HG03045 (cell line): Measurements from ENCODE around the gene REEP5.
A peak's percentile ranks its signal among the peaks of the same experiment; 100 is the strongest.
"Not testable (repeated sequence)": the region's sequence is repeated elsewhere in the genome, so short reads cannot be mapped to it uniquely, and the experiment has no call there.

Source experiments
- ATAC-seq: cut with Tn5 transposase; IDR thresholded peaks from one replicate; pipeline ENCODE4 v1.9.1; 2021; ENCODE audit warnings: mild to moderate bottlenecking, moderate library complexity; ENCODE audit not compliant: unreplicated experiment

The REEP5 gene

GRCh38 chr5:112892776-112893175 is 29.3 kb downstream of the REEP5 start:
- ATAC-seq = no peak

- not testable (repeated sequence) for ATAC-seq
Measured at GRCh38 chr5:112892066-112892465, 30.0 kb downstream of the REEP5 start.

GRCh38 chr5:112886975-112887374 is 35.1 kb downstream of the REEP5 start:
- no peak for ATAC-seq

GRCh38 chr5:112885001-112885400 is 37.0 kb downstream of the REEP5 start:
- no peak for ATAC-seq

- no peak for ATAC-seq
Measured at GRCh38 chr5:112883192-112883591, 38.8 kb downstream of the REEP5 start.

GRCh38 chr5:112880219-112880964 is 41.6 kb downstream of the REEP5 start:
- ATAC-seq = no peak

- no peak for ATAC-seq
Measured at GRCh38 chr5:112878760-112879159, 43.3 kb downstream of the REEP5 start.

GRCh38 chr5:112878101-112878500 is 43.9 kb downstream of the REEP5 start:
- ATAC-seq = no peak

GRCh38 chr5:112876362-112876761 is 45.7 kb downstream of the REEP5 start:
- no peak for ATAC-seq

- no peak for ATAC-seq
Measured at GRCh38 chr5:112870966-112871365, 51.1 kb downstream of the REEP5 start.

- peak; percentile 75 for ATAC-seq
Measured at GRCh38 chr5:112869948-112870347, 52.1 kb downstream of the REEP5 start.

- ATAC-seq = no peak
Measured at GRCh38 chr5:112867411-112867810, 54.6 kb downstream of the REEP5 start.

- no peak for ATAC-seq
Measured at GRCh38 chr5:112866739-112867138, 55.3 kb downstream of the REEP5 start.

GRCh38 chr5:112865128-112865527 is 56.9 kb downstream of the REEP5 start:
- no peak for ATAC-seq

GRCh38 chr5:112863549-112863948 is 58.5 kb downstream of the REEP5 start:
- no peak for ATAC-seq

- ATAC-seq = no peak
Measured at GRCh38 chr5:112862085-112862484, 59.9 kb downstream of the REEP5 start.

- no peak for ATAC-seq
Measured at GRCh38 chr5:112861638-112861985, 60.4 kb downstream of the REEP5 start.

- peak; percentile 98 for ATAC-seq
Measured at GRCh38 chr5:112860929-112861637, 60.9 kb downstream of the REEP5 start, which contains the start of gene SRP19. TSS of gene SRP19 (plus strand) at chr5:112861287. CDS start at chr5:112861377, 90 bp downstream.

- ATAC-seq = not testable (repeated sequence)
Measured at GRCh38 chr5:112860571-112860928, 61.5 kb downstream of the REEP5 start.

GRCh38 chr5:112857866-112858265 is 64.2 kb downstream of the REEP5 start:
- ATAC-seq = no peak

GRCh38 chr5:112854651-112855050 is 67.4 kb downstream of the REEP5 start:
- ATAC-seq = no peak

GRCh38 chr5:112849912-112850311 is 72.1 kb downstream of the REEP5 start:
- no peak for ATAC-seq
